Lower lobe of right lung (tissue), 2 donors: ENCODE results near the gene TOMM40L. TPM values are rescaled to one million over a fixed set of nuclear protein-coding genes. Genes with fewer than 3 reads are reported as not detected.
"Not testable (repeated sequence)": the region's sequence is repeated elsewhere in the genome, so short reads cannot be mapped to it uniquely, and the experiment has no call there.

ENCODE experiments used
- ATAC-seq, 2 donors: fragments of 200-7000 bp; cut with Tn5 transposase; one replicate each; pipeline ENCODE4 v1.9.1; 2020 to 2022; ENCODE audit warnings: mild to moderate bottlenecking in 2 of 2, moderate library complexity in 2 of 2
- DNase-seq: peaks from one replicate; pipeline ENCODE4 v3.0.0-alpha.2; 2020
- H3K27ac ChIP-seq: fragments of 200-600 bp; one replicate; pipeline ENCODE4 v1.8.0; 2022
- H3K27me3 ChIP-seq: fragments of 200-600 bp; one replicate; pipeline ENCODE4 v1.8.0; 2022; ENCODE audit warnings: low read depth
- H3K36me3 ChIP-seq: fragments of 200-600 bp; one replicate; pipeline ENCODE4 v1.8.0; 2022; ENCODE audit warnings: mild to moderate bottlenecking
- H3K4me1 ChIP-seq: fragments of 200-600 bp; one replicate; pipeline ENCODE4 v1.8.0; 2022
- H3K4me3 ChIP-seq: fragments of 200-600 bp; one replicate; pipeline ENCODE4 v1.8.0; 2022; ENCODE audit warnings: mild to moderate bottlenecking
- H3K9me3 ChIP-seq: fragments of 200-600 bp; one replicate; pipeline ENCODE4 v1.8.0; 2022
- CTCF ChIP-seq: fragments of 200-600 bp; IDR thresholded peaks from one replicate; pipeline ENCODE4 v1.8.0; 2022; ENCODE audit warnings: antibody characterized with exemption, mild to moderate bottlenecking
- intact Hi-C: fragments of 100-400 bp; cut with DNase I; formaldehyde crosslinking; loops from one replicate; pipeline ENCODE4 v1.11.0; 2022
- total RNA-seq: library from RNA; stranded (reverse); fragmentation: NEBNext Ultra II Directional; extraction: Animal tissue kit (Norgen Biotek cat#: 25700); gene quantifications from one replicate; pipeline ENCODE4 v1.2.1, GENCODE V29; 2021
- donor health status: DM: no; HTN: yes; CAD: no; lungs with severe emphysema.

Gene TOMM40L
- total RNA-seq, 1 donor from 2014 or later = 11.6 TPM

GRCh38 chr1:161241682-161242081 lies 15.8 kb downstream of the TOMM40L start:
- H3K27ac ChIP-seq = no peak overlapping the region
- intact Hi-C loops = no loop called here
- H3K9me3 ChIP-seq = no peaks in the 10 kb centered on the region
- no peaks in the 10 kb centered on the region for H3K36me3 ChIP-seq
- TF ChIP-seq CTCF = no peak
- H3K4me3 ChIP-seq = no peak overlapping the region
- ATAC-seq = no peak
- DNase-seq = no peak
- H3K27me3 ChIP-seq = no peaks in the 10 kb centered on the region
- H3K4me1 ChIP-seq = no peaks in the 10 kb centered on the region

- Histone ChIP-seq H3K4me1 (no peaks in the 10 kb centered on the region), H3K27me3 (no peaks in the 10 kb centered on the region), H3K4me3 (no peak overlapping the region), H3K36me3 (no peaks in the 10 kb centered on the region), H3K27ac (no peak overlapping the region), H3K9me3 (no peaks in the 10 kb centered on the region)
- ATAC-seq (no peak), DNase-seq (no peak)
- TF ChIP-seq CTCF = no peak
- intact Hi-C loops = no loop called here
Observed at GRCh38 chr1:161242313-161242712, 16.5 kb downstream of the TOMM40L start.

- H3K9me3 ChIP-seq = no peaks in the 10 kb centered on the region
Observed at GRCh38 chr1:161244888-161245287, 19.0 kb downstream of the TOMM40L start.

GRCh38 chr1:161250100-161250499 lies 24.2 kb downstream of the TOMM40L start:
- H3K4me1 ChIP-seq, H3K27ac ChIP-seq, H3K36me3 ChIP-seq, H3K27me3 ChIP-seq, intact Hi-C loops, H3K4me3 ChIP-seq, ATAC-seq, DNase-seq, H3K9me3 ChIP-seq: not testable (repeated sequence)

More at GRCh38 chr1:161244888-161245287, 19.0 kb downstream of the TOMM40L start:
- ATAC-seq (no peak), DNase-seq (no peak)
- no peaks in the 10 kb centered on the region for H3K36me3 ChIP-seq
- H3K4me1 ChIP-seq = no peaks in the 10 kb centered on the region
- intact Hi-C loops = no loop called here
- TF ChIP-seq CTCF = no peak
- no peaks in the 10 kb centered on the region for H3K27me3 ChIP-seq
- no peak overlapping the region for H3K4me3 ChIP-seq
- H3K27ac ChIP-seq = no peak overlapping the region

GRCh38 chr1:161250829-161251228 lies 25.0 kb downstream of the TOMM40L start:
- no peak for ATAC-seq
- no peaks in the 10 kb centered on the region for H3K4me1 ChIP-seq
- H3K4me3 ChIP-seq = no peak overlapping the region
- H3K27ac ChIP-seq = no peak overlapping the region
- TF ChIP-seq CTCF = no peak
- no peak for DNase-seq
- H3K27me3 ChIP-seq = no peaks in the 10 kb centered on the region
- intact Hi-C loops = no loop called here
- no peaks in the 10 kb centered on the region for H3K36me3 ChIP-seq
- no peaks in the 10 kb centered on the region for H3K9me3 ChIP-seq

- ATAC-seq = no peak
- no peaks in the 10 kb centered on the region for H3K4me1 ChIP-seq
- no peaks in the 10 kb centered on the region for H3K9me3 ChIP-seq
- no peak for DNase-seq
- H3K27ac ChIP-seq = no peak overlapping the region
- no peak for TF ChIP-seq CTCF
- H3K4me3 ChIP-seq = no peak overlapping the region
- intact Hi-C loops = no loop called here
- no peaks in the 10 kb centered on the region for H3K27me3 ChIP-seq
- no peaks in the 10 kb centered on the region for H3K36me3 ChIP-seq
Observed at GRCh38 chr1:161251579-161251978, 25.7 kb downstream of the TOMM40L start.

- H3K9me3 ChIP-seq, H3K4me1 ChIP-seq, H3K4me3 ChIP-seq, intact Hi-C loops, DNase-seq, H3K27ac ChIP-seq, H3K36me3 ChIP-seq, ATAC-seq: not testable (repeated sequence)
- H3K27me3 ChIP-seq = peaks cover 30% of the 10 kb centered on the region
Observed at GRCh38 chr1:161255302-161255701, 29.4 kb downstream of the TOMM40L start.

GRCh38 chr1:161255955-161256520 lies 30.2 kb downstream of the TOMM40L start:
- DNase-seq, H3K9me3 ChIP-seq, H3K4me1 ChIP-seq, ATAC-seq, H3K27ac ChIP-seq, H3K4me3 ChIP-seq, intact Hi-C loops, H3K36me3 ChIP-seq: not testable (repeated sequence)
- peaks cover 33% of the 10 kb centered on the region for H3K27me3 ChIP-seq

- H3K4me3 ChIP-seq, H3K4me1 ChIP-seq, H3K36me3 ChIP-seq, H3K9me3 ChIP-seq, H3K27ac ChIP-seq, intact Hi-C loops, ATAC-seq, DNase-seq: not testable (repeated sequence)
- H3K27me3 ChIP-seq = peaks cover 38% of the 10 kb centered on the region
Observed at GRCh38 chr1:161257109-161257508, 31.2 kb downstream of the TOMM40L start.
